Left lung (tissue), 10 donors: Measurements from ENCODE around the gene ISCA2. TPM values are rescaled to one million over a fixed set of nuclear protein-coding genes. Genes with fewer than 3 reads are reported as not detected.

ENCODE experiments used
- ATAC-seq: fragments of 200-7000 bp; cut with Tn5 transposase; one replicate; pipeline ENCODE4 v1.9.1; 2020; ENCODE audit warnings: moderate library complexity
- DNase-seq, 4 donors: peaks; one replicate each; pipeline ENCODE4 v3.0.0-alpha.2; 2013 to 2020
- H3K27ac ChIP-seq, 2 donors: fragments of 200-600 bp; sonication (generic) in 1 of 2; one replicate each; pipeline versions ENCODE4 v1.5.0 to v1.8.0; 2020 to 2021
- H3K27me3 ChIP-seq, 2 donors: fragments of 200-600 bp; sonication (generic) in 1 of 2; one replicate each; pipeline versions ENCODE4 v1.5.0 to v1.8.0; 2020 to 2021
- H3K36me3 ChIP-seq, 2 donors: fragments of 200-600 bp; sonication (generic) in 1 of 2; one replicate each; pipeline versions ENCODE4 v1.5.0 to v1.8.0; 2020 to 2021
- H3K4me1 ChIP-seq, 2 donors: fragments of 200-600 bp; one replicate each; pipeline ENCODE4 v1.8.0; 2021
- H3K4me3 ChIP-seq, 2 donors: fragments of 200-600 bp; sonication (generic) in 1 of 2; one replicate each; pipeline versions ENCODE4 v1.5.0 to v1.8.0; 2020 to 2021; ENCODE audit warnings: mild to moderate bottlenecking in 1 of 2
- H3K9me3 ChIP-seq, 2 donors: fragments of 200-600 bp; sonication (generic) in 1 of 2; one replicate each; pipeline versions ENCODE4 v1.5.0 to v1.8.0; 2020 to 2021
- CTCF ChIP-seq, 2 donors: fragments of 200-600 bp; sonication (generic) in 1 of 2; IDR thresholded peaks; one replicate each; pipeline versions ENCODE4 v1.5.0 to v1.8.0; 2021; ENCODE audit warnings: antibody characterized with exemption in 2 of 2
- intact Hi-C, 2 donors: fragments of 100-400 bp; cut with DNase I; formaldehyde crosslinking; loops; one replicate each; pipeline versions ENCODE4 v1.11.2 to v1.14.2; 2022
- polyA plus RNA-seq, 6 donors: library from polyadenylated mRNA; unstranded; fragments of 120-200 nt; gene quantifications; one replicate each; pipeline ENCODE4 v1.2.1, GENCODE V29; 2013; ENCODE audit not compliant: insufficient read length in 6 of 6
- total RNA-seq, 2 donors: library from RNA; stranded (reverse); fragmentation: NEBNext Ultra II Directional; extraction: Animal tissue kit (Norgen Biotek cat#: 25700); gene quantifications; one replicate each; pipeline ENCODE4 v1.2.1, GENCODE V29; 2021
- donor health status: DM: no; HTN: yes; CAD: no.
- donor health status: DM: no; HTN: no; CAD: no.

ISCA2 gene
- total and polyA plus RNA-seq, 8 donors = 22.7 to 35.2 (median 30.8) TPM

- ATAC-seq (peak; percentile 41), DNase-seq (no peak)
- H3K27ac ChIP-seq = no peak overlapping the region
- H3K4me3 ChIP-seq = no peak overlapping the region
- no peaks in the 10 kb centered on the region for H3K9me3 ChIP-seq
- peaks cover 0 to 93% of the 10 kb centered on the region in 2 donors for H3K36me3 ChIP-seq
- H3K27me3 ChIP-seq = no peaks in the 10 kb centered on the region
- intact Hi-C loops = no loop called here
- peaks cover 0 to 6% of the 10 kb centered on the region in 2 donors for H3K4me1 ChIP-seq
- peak; percentile 26 to 50 for TF ChIP-seq CTCF (IDR thresholded peaks at IDR 0.05)
These were observed 14.4 kb upstream of the ISCA2 start for GRCh38 chr14:74478996-74479635.

- intact Hi-C loops = no loop called here
- H3K9me3 ChIP-seq = no peaks in the 10 kb centered on the region
- peaks cover 0 to 7% of the 10 kb centered on the region in 2 donors for H3K4me1 ChIP-seq
- ATAC-seq = peak; percentile 38
- no peak for TF ChIP-seq CTCF (IDR thresholded peaks at IDR 0.05)
- H3K4me3 ChIP-seq = no peak overlapping the region
- no peak for DNase-seq
- H3K36me3 ChIP-seq = peaks cover 0 to 93% of the 10 kb centered on the region in 2 donors
- no peak overlapping the region for H3K27ac ChIP-seq
- H3K27me3 ChIP-seq = no peaks in the 10 kb centered on the region
These were observed 13.5 kb upstream of the ISCA2 start for GRCh38 chr14:74480046-74480445.

GRCh38 chr14:74482571-74482970, 11.0 kb upstream of the ISCA2 start:
- no peak for TF ChIP-seq CTCF (IDR thresholded peaks at IDR 0.05)
- Histone ChIP-seq H3K27me3 (no peaks in the 10 kb centered on the region), H3K27ac (no peak overlapping the region), H3K4me3 (no peak overlapping the region), H3K9me3 (no peaks in the 10 kb centered on the region), H3K4me1 (peaks cover 7 to 33% of the 10 kb centered on the region in 2 donors), H3K36me3 (peaks cover 0 to 89% of the 10 kb centered on the region in 2 donors)
- DNase-seq (no peak), ATAC-seq (no peak)
- intact Hi-C loops = no loop called here

- TF ChIP-seq CTCF (IDR thresholded peaks at IDR 0.05) = no peak
- ATAC-seq (no peak), DNase-seq (no peak)
- H3K27me3 ChIP-seq = no peaks in the 10 kb centered on the region
- no peak overlapping the region for H3K4me3 ChIP-seq
- H3K4me1 ChIP-seq = peaks cover 7 to 40% of the 10 kb centered on the region in 2 donors
- H3K27ac ChIP-seq = no peak overlapping the region
- intact Hi-C loops = no loop called here
- H3K9me3 ChIP-seq = no peaks in the 10 kb centered on the region
- peaks cover 0 to 82% of the 10 kb centered on the region in 2 donors for H3K36me3 ChIP-seq
These were observed 10.2 kb upstream of the ISCA2 start for GRCh38 chr14:74483321-74483720.

GRCh38 chr14:74486164-74486563, 7.4 kb upstream of the ISCA2 start:
- Histone ChIP-seq H3K27me3 (no peaks in the 10 kb centered on the region), H3K27ac (no peak overlapping the region), H3K4me1 (peaks cover 14 to 69% of the 10 kb centered on the region in 2 donors), H3K36me3 (peaks cover 0 to 54% of the 10 kb centered on the region in 2 donors), H3K4me3 (no peak overlapping the region), H3K9me3 (no peaks in the 10 kb centered on the region)
- intact Hi-C loops = no loop called here
- ATAC-seq (no peak), DNase-seq (no peak)
- TF ChIP-seq CTCF (IDR thresholded peaks at IDR 0.05) = no peak
